ENCODE results near the gene ASCL1.

The ASCL1 gene

DNA sequence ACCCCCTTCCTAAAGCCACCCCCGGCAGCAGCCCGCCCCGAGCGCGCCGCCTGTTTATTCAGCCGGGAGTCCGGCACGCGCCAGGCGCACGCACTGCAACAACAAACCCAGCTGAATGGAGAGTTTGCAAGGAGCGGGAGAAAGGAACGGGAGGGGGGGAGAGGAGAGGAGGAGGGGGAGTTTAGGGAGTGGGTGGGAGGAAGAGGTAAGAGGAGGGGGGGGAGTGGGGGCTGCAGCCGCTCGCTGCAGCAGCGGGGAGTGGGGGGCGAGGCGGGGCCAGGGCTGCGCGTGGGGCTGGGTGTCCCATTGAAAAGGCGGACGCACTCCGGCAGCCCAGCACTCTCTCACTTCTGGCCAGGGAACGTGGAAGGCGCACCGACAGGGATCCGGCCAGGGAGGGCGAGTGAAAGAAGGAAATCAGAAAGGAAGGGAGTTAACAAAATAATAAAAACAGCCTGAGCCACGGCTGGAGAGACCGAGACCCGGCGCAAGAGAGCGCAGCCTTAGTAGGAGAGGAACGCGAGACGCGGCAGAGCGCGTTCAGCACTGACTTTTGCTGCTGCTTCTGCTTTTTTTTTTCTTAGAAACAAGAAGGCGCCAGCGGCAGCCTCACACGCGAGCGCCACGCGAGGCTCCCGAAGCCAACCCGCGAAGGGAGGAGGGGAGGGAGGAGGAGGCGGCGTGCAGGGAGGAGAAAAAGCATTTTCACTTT is at the start of gene ASCL1:
Gene ASCL1, plus strand, starts transcription at position 336 of the 712 bp plus-strand sequence. CDS start 571 bp downstream, outside the sequence.
- peak in 31 of 56 donors; percentile 11 to 77 (median 45) for DNase-seq

DNA sequence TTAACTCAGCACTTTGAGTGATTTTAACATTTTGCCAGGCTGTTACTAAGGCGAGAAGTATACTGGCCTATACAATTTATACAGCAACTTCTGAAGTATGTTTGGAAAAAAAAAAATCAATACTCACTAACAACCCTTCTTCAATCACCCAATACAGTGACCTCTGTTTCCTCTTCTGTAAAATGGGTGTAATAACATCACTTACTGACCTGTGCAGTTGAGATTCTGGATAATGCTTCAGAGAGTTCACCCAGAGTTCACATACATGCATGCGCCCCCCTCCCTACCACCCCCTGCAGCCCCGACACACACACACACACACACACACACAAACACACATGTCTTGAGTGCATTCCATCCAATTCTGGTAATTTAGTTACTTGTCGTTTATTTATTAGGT is 49.6 kb upstream of the ASCL1 start:
- DNase-seq = no peak

DNA sequence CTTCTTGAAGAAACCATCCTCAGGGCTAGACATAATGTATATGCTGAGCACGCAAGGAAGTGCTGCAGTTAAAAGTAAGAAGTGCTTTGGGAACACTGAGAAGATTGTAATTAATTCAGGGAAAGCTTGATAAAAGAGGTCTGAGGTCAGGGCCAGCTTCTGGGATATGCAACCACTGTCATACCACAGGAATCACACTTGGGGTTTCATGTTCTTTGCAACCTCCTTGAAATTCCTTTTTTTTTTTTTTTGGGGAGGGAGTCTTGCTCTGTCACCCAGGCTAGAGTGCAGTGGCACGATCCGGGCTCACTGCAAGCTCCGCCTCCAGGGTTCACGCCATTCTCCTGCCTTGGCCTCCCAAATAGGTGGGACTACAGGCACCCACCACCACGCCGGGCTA is 47.3 kb upstream of the ASCL1 start:
- DNase-seq = no peak

DNA sequence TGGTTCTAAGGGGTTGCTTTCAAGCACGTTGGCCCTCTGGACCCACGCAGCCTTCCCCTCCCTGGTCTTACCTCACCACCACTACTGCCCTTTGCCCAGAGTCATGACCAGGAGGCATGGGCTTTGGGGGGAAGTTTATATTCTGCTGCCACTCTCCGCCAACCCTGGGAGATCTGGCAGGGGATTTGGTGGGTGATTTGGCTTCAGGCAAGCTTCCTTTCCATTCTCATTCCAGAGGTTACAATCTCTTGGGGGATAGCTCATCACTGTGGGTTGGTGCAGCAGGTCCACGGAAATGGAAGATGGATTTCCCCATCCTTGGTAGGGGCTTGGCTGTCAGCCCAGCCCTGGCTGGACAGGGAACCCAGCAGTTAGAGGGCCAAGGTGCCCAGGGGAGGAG is 46.7 kb upstream of the ASCL1 start:
- no peak for DNase-seq

DNA sequence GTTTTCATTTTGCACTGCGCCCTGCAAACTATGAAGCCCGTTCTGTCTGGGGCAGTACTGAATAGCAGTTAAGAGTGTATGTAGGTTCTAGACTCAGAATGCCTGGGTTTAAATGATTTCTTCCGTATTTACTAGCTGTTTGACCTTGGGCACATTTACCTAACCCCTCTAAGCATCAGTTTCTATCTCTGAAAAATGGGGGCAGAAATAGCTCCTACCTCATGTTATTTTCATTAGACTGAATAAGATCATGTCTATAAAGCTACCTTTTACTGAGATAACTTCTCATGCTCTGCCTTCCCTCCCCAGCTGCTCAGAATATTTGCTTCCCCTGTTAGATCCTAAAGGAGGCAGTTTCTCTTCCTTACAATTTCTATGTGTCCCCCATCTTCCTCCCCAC is 46.2 kb upstream of the ASCL1 start:
- no peak for DNase-seq

DNA sequence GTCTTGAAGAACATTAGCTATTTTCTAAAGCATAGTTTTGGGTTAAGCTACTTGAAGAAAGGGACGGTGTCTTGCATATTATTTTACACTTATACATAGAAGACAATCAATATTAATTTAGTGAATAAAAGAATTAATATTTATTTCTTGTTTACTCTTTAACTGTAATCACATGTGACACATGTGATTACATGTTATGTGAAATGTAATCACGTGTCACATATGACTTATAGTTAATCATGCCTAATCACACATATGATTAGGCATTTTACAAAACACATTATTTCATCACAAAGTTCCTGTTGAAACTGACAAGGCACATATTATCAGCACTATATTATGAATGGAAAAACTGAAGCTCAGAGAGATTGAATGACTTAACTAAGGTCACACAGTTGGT is 45.2 kb upstream of the ASCL1 start:
- DNase-seq = no peak

DNA sequence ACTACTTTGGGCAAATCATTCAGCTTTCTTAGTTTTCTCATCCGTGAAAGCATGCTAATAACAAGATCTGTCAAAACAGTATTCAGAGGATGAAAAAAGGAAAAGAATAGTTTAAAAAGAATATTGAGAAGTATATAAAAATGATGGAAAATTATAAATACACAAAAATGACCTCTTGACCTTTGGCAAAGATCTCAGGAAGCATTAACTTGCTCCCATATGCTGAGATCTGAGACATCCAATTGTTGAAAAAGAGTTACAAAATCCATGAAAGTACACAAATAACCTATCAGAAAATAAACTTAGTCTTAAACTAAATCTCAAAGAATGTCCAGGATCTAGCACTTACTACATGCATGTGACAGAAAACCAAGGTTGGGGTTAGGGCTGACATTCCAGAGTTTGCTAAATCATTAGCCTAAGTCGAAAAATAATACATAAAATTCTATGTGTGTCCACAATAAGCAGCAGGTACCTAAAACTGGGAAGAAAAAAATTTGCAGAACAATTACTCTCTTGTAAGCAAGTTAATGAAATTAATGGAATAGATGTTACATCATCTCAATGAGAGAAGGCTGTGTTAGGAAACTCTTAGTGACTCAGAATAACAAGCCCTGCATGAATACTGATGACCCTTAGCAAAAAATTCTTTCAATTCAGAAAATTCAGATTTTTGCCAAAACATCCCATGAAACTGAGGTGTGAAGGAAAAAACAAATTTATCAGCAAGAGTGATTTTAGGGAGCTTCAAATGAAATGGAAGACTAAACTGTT is 43.8 kb upstream of the ASCL1 start:
- DNase-seq = no peak

DNA sequence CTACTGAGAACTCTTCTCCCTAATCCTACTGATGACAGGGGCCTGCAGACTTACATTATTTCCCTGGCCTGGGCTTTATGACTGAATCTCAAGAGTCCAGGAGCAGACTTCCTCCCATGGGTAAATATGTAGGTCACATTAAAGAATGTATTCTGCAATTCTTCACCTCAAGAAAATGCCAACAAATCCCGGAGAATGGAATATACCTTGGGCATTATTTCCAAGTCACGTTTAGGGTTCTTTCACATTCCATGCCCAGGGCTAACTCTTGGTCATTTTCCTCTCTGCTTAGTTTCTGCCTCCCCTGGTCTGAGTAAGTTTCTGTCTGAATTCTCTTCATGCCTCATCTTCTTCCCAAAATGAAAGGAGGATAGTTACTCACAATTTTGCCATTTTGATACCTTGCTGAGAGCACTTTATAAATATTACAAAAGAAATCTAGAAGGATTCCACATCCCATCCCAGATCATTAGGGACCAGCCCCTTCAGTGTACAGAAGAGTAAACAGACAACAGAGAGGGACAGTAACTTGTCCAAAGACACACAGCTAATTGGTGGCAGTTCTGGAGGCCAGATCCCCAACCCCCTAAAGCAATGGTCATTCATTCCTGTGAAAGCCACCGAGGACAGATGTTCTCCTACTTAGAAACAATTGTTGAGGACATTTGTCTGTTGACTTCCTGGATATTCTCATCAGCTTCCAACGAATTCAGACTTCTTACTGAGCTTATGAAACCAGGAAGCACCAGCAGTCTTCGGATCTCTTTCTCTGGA is 41.0 kb upstream of the ASCL1 start:
- DNase-seq = no peak

DNA sequence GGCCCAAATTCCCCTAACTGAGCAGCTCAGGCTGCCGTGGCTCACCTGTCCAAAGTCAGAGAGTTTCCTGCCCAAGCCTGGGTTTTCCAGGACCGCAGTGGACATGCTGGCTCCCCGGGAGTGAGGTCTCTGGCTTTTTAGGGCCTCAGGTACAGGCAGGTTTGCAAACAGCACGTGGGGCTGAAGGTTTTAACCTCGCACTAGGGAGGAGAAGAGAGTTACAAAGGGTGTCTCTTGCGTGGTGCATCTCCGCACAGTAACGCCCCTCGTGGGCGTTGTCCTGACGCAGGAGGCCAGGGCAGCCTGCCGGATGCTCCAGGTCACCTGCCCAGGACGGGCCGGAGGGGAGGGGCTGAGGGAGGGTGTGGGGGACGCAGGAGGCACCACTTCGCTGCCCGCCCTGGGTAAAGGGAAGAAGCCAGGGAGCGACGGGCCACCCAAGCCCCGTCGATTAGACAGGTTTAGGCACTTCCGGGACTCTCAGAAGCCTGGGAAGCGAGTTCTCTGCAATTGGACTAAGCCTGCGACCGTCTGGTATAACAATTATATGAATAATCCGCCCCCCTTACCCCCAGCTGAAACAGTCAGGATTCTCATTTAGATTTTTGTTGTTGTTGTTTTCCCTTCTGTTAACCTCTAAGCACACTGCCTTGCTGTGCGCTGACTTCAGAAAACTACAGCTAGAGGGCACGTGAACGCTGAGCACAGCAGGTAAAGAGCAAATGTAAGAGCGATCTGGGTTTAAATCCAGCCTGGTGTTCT is 40.3 kb upstream of the ASCL1 start, which contains the start of gene PAH:
Gene PAH, minus strand, starts transcription at position 219 of the 762 bp plus-strand sequence. Its CDS starts 114 bp downstream, at position 105.
- DNase-seq = no peak

DNA sequence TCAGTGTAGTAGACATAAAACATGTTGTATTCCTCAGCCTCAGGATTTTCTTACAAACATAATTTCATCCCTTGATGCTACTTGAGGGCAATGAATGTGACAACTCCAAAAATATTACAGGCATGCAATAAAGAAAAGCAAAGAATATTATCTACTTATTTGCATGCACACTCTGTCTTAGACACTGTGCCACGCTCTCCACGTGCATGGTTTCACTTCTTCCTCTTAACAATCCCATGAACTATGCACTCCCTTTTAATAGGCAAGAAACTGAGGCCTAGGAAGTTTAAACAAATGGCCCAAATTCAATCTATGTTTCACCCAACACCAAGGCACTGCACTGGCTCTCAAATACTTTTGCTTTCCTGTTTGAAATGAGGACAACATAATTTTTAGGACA is 38.6 kb upstream of the ASCL1 start:
- no peak for DNase-seq

DNA sequence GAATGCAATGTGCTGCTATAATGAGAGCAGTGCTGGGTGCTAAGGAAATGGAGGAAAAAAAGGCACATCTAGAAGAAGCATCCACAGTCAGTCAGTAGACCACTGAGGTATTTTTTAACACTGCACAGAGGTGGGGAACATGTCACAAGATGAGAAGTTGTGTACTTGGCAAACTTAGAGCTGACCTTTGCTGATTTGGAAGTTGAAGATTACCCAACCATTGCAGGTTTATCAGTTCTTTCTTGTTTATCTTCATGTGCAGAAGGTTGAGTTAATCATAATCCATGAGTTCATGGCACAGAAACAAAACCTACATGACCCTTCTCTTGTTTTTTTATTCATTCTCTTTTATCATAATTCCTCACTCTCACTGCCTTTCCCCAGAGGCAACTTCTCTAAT is 37.2 kb upstream of the ASCL1 start:
- no peak for DNase-seq

DNA sequence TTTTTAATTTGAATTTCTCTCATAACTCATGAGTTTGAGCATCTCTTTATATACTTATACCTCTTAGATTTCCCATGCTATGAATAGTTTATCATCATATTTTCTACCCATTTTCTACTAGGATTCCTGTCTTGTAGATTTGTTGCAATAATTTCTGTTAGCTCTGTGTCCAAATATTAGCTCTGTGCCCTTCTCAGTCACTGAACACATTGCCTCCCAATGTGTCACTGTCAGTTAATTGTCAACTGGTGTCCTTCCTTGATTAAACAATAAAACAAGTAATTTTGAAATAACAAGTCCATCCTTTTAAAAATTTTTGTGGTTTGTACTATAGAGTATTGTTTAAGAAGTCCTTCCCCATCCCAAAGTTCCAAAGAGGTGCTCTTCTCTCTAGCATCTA is 36.2 kb upstream of the ASCL1 start:
- DNase-seq = no peak

DNA sequence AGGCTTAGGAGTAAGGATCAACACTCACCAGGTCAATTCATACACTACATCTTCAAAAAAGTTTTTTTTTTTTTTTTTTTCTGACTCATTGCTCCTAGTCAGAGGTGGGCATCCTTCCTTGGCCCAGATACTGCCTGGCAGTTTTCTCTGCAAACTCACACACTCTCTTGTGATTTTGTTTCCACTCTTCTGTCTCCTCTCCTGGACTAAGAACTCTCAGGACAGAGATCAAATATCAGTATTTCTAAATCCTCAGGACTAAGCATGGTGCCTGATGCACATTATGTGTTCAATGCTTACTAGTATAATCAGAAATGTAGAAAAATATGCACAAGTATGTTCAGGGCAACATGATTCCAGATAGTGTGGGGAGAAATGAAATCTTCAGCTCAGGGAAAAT is 30.3 kb upstream of the ASCL1 start:
- no peak for DNase-seq

DNA sequence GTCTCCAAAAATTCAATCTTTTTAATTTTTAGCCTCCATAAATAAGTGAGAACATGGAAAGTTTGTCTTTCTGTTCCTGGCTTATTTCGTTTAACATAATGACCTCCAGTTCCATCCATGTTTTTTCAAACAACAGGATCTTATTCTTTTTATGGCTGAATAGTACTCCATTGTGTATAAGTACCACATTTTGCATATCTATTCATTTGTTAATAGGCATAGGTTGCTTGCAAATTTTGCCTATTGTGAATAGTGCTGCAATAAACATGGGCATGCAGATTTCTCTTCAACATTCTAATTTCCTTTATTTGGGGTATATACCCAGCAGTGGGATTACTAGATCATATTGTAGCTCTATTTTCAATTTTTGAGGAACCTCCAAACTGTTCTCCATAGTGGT is 24.3 kb upstream of the ASCL1 start:
- DNase-seq = no peak

DNA sequence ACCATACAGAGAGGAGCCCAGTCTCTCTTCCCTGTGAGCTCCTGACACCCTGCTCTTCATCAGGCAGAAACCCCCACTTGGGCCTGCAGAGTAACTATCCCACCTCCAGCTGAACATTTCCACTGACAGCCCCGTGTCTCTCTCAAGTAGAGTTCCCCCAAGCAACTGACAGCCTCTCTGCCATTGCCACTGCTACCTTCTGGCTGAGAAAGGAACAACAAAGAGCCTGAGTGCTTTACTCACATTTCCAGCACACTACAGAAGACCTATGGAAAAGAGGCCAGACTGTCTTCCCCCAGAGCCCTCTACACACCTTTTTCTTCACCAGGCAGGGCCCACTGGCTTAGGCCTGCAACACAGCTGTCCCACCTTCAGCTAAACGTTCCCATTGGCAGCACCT is 18.4 kb upstream of the ASCL1 start:
- no peak for DNase-seq

DNA sequence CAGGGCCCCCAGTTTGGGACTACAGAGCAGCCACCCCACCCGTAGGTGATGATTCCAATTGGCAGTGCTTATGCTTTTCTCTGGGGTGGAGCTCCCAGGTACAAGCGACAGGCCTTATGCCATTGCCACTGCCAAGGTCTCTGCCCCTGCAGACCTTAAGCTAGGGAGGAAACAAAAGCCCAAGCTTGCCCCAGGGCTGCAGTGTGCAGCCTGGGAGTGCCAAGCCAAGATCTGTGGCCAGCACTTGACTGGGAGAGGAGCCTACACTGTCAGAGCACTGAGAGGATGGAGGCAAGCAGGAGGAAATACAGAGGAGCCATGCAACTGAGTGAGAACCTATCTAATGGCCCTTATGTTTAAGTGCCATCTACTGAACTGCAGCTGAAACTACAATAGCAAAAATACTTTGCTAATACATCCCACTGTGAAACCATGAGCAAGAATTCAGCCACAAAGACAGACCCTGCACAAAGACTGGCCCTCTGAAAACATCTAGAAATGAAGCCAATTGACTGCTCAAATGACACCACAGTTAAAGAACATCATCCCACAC is 17.7 kb upstream of the ASCL1 start:
- DNase-seq = no peak

DNA sequence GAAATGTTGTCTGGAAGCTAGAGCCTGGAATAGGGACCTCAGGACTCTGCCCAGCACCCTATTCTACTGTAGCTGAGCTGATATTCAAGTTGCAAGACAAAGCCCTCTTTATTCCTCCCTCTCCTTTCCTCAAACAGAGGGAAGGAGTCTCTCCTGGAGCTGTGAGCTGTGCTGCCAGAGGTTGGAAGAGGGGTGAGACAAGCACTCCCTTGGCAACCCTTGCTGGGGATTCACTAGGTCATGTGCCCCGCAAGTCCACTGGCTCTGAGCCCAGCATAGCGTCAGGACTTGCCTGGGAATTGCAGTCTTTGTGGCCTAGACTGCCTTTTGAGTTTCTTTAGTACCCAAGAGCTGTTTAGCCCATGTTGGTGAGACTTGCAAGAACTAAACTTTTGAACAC is 11.4 kb upstream of the ASCL1 start:
- no peak for DNase-seq

DNA sequence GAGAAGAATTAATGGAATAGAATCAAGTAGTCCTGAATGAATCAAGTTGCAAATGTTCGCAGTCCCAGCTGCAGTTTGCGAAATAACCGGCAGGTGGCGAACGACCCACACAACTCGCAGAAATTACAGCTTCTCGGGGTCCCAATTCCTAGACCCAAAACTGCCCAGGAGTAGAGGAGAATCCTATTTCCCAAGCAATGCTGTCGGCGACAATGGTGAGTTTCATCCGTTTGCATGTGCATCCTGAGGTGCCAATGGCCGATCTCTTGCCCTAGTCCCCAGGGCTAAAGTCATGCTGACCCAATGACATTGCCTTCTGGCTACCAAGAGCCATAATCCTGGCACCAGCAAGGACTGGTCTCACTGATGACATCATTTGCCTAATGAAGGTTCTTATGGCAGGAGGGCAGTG is 8.5 kb upstream of the ASCL1 start:
- DNase-seq = peak in 36 of 56 donors; percentile 3 to 86 (median 35)

DNA sequence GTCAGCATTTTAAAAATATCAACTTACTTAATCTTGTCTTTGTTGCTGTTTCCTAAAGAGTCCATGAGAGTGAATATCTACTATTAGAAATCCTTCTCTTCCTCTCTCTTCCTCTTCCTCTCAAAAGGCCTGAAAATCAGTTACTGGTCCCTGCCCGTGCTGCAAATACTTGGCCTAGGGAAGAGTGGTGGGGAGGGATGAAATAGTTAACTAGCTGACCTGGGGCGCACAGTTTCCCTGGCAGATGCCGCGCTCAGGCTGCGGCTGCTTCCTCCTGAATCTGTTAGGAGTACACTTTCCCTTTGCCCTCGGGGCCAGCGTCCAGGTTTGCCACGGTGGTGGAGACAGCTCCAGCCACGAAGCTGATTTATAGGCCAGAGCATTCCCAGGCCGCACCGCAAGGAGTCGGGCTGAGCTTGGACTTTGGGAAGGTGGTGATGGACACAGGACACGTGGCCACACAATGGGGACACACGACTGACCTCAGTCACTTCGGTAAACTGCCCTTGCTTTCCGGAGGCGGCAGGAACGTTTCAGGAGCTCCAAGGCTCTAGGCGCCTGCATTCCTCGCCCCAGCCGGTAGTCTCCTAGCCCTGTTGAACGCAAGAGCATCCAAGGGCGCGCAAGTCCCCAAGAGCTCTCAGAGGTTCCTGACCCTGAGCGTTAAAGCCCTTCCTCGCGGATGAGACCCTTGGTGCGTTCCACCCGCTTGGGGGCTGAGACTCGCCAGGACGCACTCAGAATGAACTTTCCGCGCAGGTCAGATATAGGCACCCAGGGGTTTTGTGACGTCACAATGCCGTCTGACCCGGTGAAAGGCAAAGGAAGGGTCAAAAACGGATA is 7.1 kb upstream of the ASCL1 start:
- DNase-seq = peak in 17 of 56 donors; percentile 2 to 36 (median 20)
